GM23338 (cell line): Measurements from ENCODE around the gene CWC22. TPM values are rescaled to one million over a fixed set of nuclear protein-coding genes. Genes with fewer than 3 reads are reported as not detected.

Experiments
- ATAC-seq: fragments of 200-7000 bp; cut with Tn5 transposase; 3 replicates; pipeline ENCODE4 v1.9.1; 2020
- DNase-seq: peaks from one replicate; pipeline ENCODE4 v3.0.0-alpha.2; 2015; ENCODE audit warnings: low spot score
- H2AFZ ChIP-seq: fragments of 200-600 bp; sonication (generic); 2 replicates; pipeline ENCODE4 v1.8.0; 2016; ENCODE audit warnings: antibody characterized with exemption, mild to moderate bottlenecking, moderate library complexity
- H3F3A ChIP-seq: fragments of 200-600 bp; sonication (generic); replicated peaks from 2 replicates; pipeline ENCODE4 v1.8.0; 2017; ENCODE audit warnings: antibody characterized with exemption, mixed run types, low read depth
- H3K27ac ChIP-seq: fragments of 200-600 bp; sonication (generic); 2 replicates; pipeline ENCODE4 v1.6.1; 2016; ENCODE audit warnings: low read depth
- H3K27me3 ChIP-seq: fragments of 200-600 bp; sonication (generic); 2 replicates; pipeline ENCODE4 v1.8.0; 2016; ENCODE audit warnings: mild to moderate bottlenecking, mixed run types, moderate library complexity; ENCODE audit not compliant: insufficient read depth
- H3K36me3 ChIP-seq: fragments of 200-600 bp; sonication (generic); 2 replicates; pipeline ENCODE4 v1.8.0; 2016; ENCODE audit warnings: mild to moderate bottlenecking; ENCODE audit not compliant: insufficient read depth
- H3K4me1 ChIP-seq: fragments of 200-600 bp; sonication (generic); 2 replicates; pipeline ENCODE4 v1.8.0; 2016; ENCODE audit warnings: mild to moderate bottlenecking, moderate library complexity; ENCODE audit not compliant: insufficient read depth
- H3K4me2 ChIP-seq: fragments of 200-600 bp; sonication (generic); 2 replicates; pipeline ENCODE4 v1.7.1; 2017; ENCODE audit warnings: mixed run types
- H3K4me3 ChIP-seq: fragments of 200-600 bp; sonication (generic); 2 replicates; pipeline ENCODE4 v1.6.1; 2016; ENCODE audit warnings: mixed run types
- H3K79me2 ChIP-seq: fragments of 200-600 bp; sonication (generic); replicated peaks from 2 replicates; pipeline ENCODE4 v1.8.0; 2017; ENCODE audit warnings: mild to moderate bottlenecking; ENCODE audit not compliant: insufficient read depth
- H3K9me2 ChIP-seq: fragments of 200-600 bp; sonication (generic); 2 replicates; pipeline ENCODE4 v1.8.0; 2017; ENCODE audit not compliant: insufficient read depth
- H4K20me1 ChIP-seq: fragments of 200-600 bp; sonication (generic); replicated peaks from 2 replicates; pipeline ENCODE4 v1.8.0; 2017; ENCODE audit warnings: mild to moderate bottlenecking; ENCODE audit not compliant: insufficient read depth
- H3K27ac Mint-ChIP-seq: 2 replicates; pipeline ENCODE4 v1.8.0; 2020; ENCODE audit warnings: inconsistent platforms, mild to moderate bottlenecking, moderate library complexity, mixed read lengths
- H3K27me3 Mint-ChIP-seq: 3 replicates; pipeline ENCODE4 v1.8.0; 2022; ENCODE audit warnings: low read depth, mild to moderate bottlenecking, moderate library complexity, mixed read lengths, inconsistent platforms; ENCODE audit not compliant: insufficient read depth, poor library complexity
- H3K36me3 Mint-ChIP-seq: 3 replicates; pipeline ENCODE4 v1.8.0; 2021; ENCODE audit warnings: low read depth, mild to moderate bottlenecking, inconsistent platforms, moderate library complexity, mixed read lengths
- H3K4me1 Mint-ChIP-seq: 3 replicates; pipeline ENCODE4 v1.8.0; 2020; ENCODE audit warnings: mild to moderate bottlenecking, inconsistent platforms, mixed read lengths
- H3K4me3 Mint-ChIP-seq: 3 replicates; pipeline ENCODE4 v1.8.0; 2021; ENCODE audit warnings: moderate library complexity, mild to moderate bottlenecking, inconsistent platforms, mixed read lengths
- H3K9me3 Mint-ChIP-seq: 3 replicates; pipeline ENCODE4 v1.8.0; 2020; ENCODE audit warnings: moderate library complexity, mild to moderate bottlenecking, inconsistent platforms, mixed read lengths
- EZH2phosphoT487 ChIP-seq: fragments of 200-600 bp; sonication (generic); IDR thresholded peaks from one replicate; pipeline ENCODE4 v1.8.1; 2018; ENCODE audit warnings: antibody characterized with exemption; ENCODE audit not compliant: unreplicated experiment
- STAT1 ChIP-seq: IDR thresholded peaks from one replicate; pipeline ENCODE4 v1.6.1; 2016; ENCODE audit warnings: antibody characterized with exemption; ENCODE audit not compliant: unreplicated experiment
- polyA plus RNA-seq: library from polyadenylated mRNA; unstranded; fragments of >200 nt; fragmentation: Nextera tagmentation; extraction: Ambion mirVana; gene quantifications from 2 replicates; pipeline ENCODE4 v1.2.1, GENCODE V29; 2016
- total RNA-seq: library from RNA; depleted of rRNA; stranded (reverse); fragments of >200 nt; shearing (Covaris generic); gene quantifications from 2 replicates; pipeline ENCODE4 v1.2.3, GENCODE V29; 2014
- TF ChIP-seq, protein P1 (sequence below): fragments of 250-450 bp; sonication (Bioruptor Pico); IDR thresholded peaks from 2 replicates; pipeline ENCODE4 v1.5.0; 2020; ENCODE audit warnings: mild to moderate bottlenecking, moderate library complexity
- TF ChIP-seq, protein P2 (sequence below), 2 experiments: fragments of 200-600 bp in 1 of 2; sonication (generic) in 1 of 2; conservative IDR thresholded peaks; 2 replicates each; pipeline versions ENCODE4 v1.5.1 to v1.6.1; 2016 to 2017; ENCODE audit warnings: antibody characterized with exemption in 2 of 2, low read depth in 2 of 2, mild to moderate bottlenecking in 2 of 2, moderate library complexity in 1 of 2
- TF ChIP-seq, protein P3 (sequence below): IDR thresholded peaks from one replicate; pipeline ENCODE4 v1.6.1; 2018; ENCODE audit warnings: antibody characterized with exemption; ENCODE audit not compliant: unreplicated experiment

The CWC22 gene
- total and polyA plus RNA-seq, 2 experiments from 2014 or later = 36.0 to 38.3 TPM

DNA sequence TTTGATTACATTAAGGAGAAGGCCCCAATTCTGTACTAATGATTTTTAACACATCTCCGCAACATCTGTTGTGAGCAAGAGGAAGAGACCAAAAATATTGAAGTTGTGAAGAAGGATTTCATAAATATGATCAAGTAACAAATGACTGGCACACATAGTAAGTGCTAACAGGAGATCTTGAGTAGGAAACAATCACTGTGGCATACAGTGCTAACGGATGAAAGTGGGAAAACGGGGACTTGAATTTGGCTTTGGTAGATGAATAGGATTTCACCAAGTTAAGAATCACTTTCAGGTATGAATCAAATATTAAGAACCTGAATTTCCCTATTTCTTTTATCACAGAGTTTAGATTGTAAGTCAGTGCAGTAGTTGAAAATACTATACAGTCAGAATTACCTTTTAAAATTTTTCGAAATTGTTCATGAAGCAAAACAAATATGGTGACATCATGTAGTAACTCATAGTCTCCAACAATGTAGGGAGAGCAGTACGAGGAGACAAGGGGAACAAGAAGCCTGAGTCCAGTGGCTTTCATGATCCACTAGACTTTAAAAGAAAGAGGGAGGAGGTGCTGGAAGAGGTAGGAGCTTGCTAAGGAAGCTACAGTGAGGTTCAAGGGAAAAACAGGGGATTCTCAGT, 16.3 kb downstream of the CWC22 start:
- no peak for TF ChIP-seq STAT1
- TF ChIP-seq, protein P1, sequence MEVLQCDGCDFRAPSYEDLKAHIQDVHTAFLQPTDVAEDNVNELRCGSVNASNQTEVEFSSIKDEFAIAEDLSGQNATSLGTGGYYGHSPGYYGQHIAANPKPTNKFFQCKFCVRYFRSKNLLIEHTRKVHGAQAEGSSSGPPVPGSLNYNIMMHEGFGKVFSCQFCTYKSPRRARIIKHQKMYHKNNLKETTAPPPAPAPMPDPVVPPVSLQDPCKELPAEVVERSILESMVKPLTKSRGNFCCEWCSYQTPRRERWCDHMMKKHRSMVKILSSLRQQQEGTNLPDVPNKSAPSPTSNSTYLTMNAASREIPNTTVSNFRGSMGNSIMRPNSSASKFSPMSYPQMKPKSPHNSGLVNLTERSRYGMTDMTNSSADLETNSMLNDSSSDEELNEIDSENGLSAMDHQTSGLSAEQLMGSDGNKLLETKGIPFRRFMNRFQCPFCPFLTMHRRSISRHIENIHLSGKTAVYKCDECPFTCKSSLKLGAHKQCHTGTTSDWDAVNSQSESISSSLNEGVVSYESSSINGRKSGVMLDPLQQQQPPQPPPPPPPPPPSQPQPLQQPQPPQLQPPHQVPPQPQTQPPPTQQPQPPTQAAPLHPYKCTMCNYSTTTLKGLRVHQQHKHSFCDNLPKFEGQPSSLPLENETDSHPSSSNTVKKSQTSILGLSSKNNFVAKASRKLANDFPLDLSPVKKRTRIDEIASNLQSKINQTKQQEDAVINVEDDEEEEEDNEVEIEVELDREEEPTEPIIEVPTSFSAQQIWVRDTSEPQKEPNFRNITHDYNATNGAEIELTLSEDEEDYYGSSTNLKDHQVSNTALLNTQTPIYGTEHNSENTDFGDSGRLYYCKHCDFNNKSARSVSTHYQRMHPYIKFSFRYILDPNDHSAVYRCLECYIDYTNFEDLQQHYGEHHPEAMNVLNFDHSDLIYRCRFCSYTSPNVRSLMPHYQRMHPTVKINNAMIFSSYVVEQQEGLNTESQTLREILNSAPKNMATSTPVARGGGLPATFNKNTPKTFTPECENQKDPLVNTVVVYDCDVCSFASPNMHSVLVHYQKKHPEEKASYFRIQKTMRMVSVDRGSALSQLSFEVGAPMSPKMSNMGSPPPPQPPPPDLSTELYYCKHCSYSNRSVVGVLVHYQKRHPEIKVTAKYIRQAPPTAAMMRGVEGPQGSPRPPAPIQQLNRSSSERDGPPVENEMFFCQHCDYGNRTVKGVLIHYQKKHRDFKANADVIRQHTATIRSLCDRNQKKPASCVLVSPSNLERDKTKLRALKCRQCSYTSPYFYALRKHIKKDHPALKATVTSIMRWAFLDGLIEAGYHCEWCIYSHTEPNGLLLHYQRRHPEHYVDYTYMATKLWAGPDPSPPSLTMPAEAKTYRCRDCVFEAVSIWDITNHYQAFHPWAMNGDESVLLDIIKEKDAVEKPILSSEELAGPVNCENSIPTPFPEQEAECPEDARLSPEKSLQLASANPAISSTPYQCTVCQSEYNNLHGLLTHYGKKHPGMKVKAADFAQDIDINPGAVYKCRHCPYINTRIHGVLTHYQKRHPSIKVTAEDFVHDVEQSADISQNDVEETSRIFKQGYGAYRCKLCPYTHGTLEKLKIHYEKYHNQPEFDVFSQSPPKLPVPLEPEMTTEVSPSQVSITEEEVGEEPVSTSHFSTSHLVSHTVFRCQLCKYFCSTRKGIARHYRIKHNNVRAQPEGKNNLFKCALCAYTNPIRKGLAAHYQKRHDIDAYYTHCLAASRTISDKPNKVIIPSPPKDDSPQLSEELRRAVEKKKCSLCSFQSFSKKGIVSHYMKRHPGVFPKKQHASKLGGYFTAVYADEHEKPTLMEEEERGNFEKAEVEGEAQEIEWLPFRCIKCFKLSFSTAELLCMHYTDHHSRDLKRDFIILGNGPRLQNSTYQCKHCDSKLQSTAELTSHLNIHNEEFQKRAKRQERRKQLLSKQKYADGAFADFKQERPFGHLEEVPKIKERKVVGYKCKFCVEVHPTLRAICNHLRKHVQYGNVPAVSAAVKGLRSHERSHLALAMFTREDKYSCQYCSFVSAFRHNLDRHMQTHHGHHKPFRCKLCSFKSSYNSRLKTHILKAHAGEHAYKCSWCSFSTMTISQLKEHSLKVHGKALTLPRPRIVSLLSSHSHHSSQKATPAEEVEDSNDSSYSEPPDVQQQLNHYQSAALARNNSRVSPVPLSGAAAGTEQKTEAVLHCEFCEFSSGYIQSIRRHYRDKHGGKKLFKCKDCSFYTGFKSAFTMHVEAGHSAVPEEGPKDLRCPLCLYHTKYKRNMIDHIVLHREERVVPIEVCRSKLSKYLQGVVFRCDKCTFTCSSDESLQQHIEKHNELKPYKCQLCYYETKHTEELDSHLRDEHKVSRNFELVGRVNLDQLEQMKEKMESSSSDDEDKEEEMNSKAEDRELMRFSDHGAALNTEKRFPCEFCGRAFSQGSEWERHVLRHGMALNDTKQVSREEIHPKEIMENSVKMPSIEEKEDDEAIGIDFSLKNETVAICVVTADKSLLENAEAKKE (CRISPR knock-in tag) = no peak
- Histone ChIP-seq H3K79me2 (peaks cover 50% of the 10 kb centered on the region), H3K27me3 (no peaks in the 10 kb centered on the region), H3K9me2 (no peaks in the 10 kb centered on the region), H3K4me2 (no peak overlapping the region), H3F3A (no peaks in the 10 kb centered on the region), H3K36me3 (peaks cover 18% of the 10 kb centered on the region; the same call in 1 of the 2 replicates), H4K20me1 (no peaks in the 10 kb centered on the region; the same call in 1 of the 2 replicates), H2AFZ (no peak overlapping the region), H3K4me3 (no peak overlapping the region), H3K27ac (no peak overlapping the region), H3K4me1 (peaks cover 4% of the 10 kb centered on the region; the same call in 1 of the 2 replicates)
- Mint-ChIP-seq H3K27me3 (peaks cover 4% of the 10 kb centered on the region), H3K9me3 (no peaks in the 10 kb centered on the region), H3K27ac (no peak overlapping the region), H3K36me3 (peaks cover 38% of the 10 kb centered on the region), H3K4me1 (peaks cover 24% of the 10 kb centered on the region), H3K4me3 (no peak overlapping the region)
- DNase-seq (no peak), ATAC-seq (no peak)

DNA sequence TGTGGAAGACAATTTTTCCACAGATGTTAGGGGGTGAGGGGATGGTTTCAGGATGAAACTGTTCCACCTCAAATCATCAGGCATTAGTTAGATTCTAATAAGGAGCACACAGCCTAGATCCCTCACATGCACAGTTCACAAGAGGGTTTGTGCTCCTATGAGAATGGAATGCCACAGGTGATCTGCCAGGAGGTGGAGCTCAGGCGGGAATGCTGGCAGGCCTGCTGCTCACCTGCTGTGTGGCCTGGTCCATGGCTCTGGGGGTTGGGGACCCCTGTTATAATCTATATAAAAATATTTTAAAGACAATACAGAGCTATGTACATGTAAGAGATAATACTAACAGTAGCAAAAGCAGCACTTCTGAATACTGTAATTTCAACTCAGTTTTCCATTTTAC, 19.2 kb downstream of the CWC22 start:
- H3K4me2 ChIP-seq = no peak overlapping the region
- peaks cover 62% of the 10 kb centered on the region for H3K36me3 Mint-ChIP-seq
- no peaks in the 10 kb centered on the region for H3F3A ChIP-seq
- peaks cover 17% of the 10 kb centered on the region for H3K4me1 Mint-ChIP-seq
- no peak overlapping the region for H3K27ac Mint-ChIP-seq
- TF ChIP-seq, protein P2, sequence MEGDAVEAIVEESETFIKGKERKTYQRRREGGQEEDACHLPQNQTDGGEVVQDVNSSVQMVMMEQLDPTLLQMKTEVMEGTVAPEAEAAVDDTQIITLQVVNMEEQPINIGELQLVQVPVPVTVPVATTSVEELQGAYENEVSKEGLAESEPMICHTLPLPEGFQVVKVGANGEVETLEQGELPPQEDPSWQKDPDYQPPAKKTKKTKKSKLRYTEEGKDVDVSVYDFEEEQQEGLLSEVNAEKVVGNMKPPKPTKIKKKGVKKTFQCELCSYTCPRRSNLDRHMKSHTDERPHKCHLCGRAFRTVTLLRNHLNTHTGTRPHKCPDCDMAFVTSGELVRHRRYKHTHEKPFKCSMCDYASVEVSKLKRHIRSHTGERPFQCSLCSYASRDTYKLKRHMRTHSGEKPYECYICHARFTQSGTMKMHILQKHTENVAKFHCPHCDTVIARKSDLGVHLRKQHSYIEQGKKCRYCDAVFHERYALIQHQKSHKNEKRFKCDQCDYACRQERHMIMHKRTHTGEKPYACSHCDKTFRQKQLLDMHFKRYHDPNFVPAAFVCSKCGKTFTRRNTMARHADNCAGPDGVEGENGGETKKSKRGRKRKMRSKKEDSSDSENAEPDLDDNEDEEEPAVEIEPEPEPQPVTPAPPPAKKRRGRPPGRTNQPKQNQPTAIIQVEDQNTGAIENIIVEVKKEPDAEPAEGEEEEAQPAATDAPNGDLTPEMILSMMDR (conservative IDR thresholded peaks at IDR 0.05; ENCODE audit: low read depth in 2 of 2) = peak in 1 of 2 experiments; percentile 34; a peak in 3 of 4 replicates
- TF ChIP-seq EZH2phosphoT487 = no peak
- TF ChIP-seq, protein P3, sequence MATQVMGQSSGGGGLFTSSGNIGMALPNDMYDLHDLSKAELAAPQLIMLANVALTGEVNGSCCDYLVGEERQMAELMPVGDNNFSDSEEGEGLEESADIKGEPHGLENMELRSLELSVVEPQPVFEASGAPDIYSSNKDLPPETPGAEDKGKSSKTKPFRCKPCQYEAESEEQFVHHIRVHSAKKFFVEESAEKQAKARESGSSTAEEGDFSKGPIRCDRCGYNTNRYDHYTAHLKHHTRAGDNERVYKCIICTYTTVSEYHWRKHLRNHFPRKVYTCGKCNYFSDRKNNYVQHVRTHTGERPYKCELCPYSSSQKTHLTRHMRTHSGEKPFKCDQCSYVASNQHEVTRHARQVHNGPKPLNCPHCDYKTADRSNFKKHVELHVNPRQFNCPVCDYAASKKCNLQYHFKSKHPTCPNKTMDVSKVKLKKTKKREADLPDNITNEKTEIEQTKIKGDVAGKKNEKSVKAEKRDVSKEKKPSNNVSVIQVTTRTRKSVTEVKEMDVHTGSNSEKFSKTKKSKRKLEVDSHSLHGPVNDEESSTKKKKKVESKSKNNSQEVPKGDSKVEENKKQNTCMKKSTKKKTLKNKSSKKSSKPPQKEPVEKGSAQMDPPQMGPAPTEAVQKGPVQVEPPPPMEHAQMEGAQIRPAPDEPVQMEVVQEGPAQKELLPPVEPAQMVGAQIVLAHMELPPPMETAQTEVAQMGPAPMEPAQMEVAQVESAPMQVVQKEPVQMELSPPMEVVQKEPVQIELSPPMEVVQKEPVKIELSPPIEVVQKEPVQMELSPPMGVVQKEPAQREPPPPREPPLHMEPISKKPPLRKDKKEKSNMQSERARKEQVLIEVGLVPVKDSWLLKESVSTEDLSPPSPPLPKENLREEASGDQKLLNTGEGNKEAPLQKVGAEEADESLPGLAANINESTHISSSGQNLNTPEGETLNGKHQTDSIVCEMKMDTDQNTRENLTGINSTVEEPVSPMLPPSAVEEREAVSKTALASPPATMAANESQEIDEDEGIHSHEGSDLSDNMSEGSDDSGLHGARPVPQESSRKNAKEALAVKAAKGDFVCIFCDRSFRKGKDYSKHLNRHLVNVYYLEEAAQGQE = no peak
- peak; percentile 53 for DNase-seq
- no peaks in the 10 kb centered on the region for H3K27me3 ChIP-seq
- H3K27ac ChIP-seq = no peak overlapping the region
- H3K9me2 ChIP-seq = no peaks in the 10 kb centered on the region
- no peak overlapping the region for H2AFZ ChIP-seq
- H3K4me1 ChIP-seq = peaks cover 4% of the 10 kb centered on the region; the same call in 1 of the 2 replicates
- no peaks in the 10 kb centered on the region for H3K27me3 Mint-ChIP-seq
- peaks cover 15% of the 10 kb centered on the region; the same call in 1 of the 2 replicates for H3K36me3 ChIP-seq
- peak; percentile 89 for ATAC-seq
- no peak overlapping the region for H3K4me3 ChIP-seq
- no peaks in the 10 kb centered on the region for H4K20me1 ChIP-seq
- peaks cover 23% of the 10 kb centered on the region for H3K79me2 ChIP-seq
- H3K4me3 Mint-ChIP-seq = no peak overlapping the region
- no peaks in the 10 kb centered on the region for H3K9me3 Mint-ChIP-seq
